ENCODE data around the gene UQCC3.
A peak's percentile ranks its signal among the peaks of the same experiment; 100 is the strongest.
"Not testable (repeated sequence)": the region's sequence is repeated elsewhere in the genome, so short reads cannot be mapped to it uniquely, and the experiment has no call there.

The UQCC3 gene

DNA sequence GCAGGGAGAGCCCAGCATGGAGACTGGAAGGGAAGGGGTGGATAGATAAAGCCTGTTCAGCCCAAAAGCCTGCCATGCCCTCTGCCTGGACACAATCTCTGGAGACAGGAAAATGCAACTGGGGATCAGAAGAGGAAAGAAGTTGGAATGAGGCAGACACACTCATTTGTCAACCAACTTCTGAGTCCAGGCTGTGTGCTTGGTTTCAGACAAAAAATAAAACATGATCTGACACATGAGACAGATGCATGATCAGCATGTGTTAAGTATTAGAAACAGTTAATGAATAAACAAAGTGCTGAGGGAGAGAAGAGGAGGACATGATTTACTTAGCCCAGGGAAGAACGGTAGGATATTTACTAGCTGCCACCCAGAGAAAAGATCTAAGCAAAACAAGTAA lies 17.0 kb downstream of the UQCC3 start:
- TF ChIP-seq, protein P1, sequence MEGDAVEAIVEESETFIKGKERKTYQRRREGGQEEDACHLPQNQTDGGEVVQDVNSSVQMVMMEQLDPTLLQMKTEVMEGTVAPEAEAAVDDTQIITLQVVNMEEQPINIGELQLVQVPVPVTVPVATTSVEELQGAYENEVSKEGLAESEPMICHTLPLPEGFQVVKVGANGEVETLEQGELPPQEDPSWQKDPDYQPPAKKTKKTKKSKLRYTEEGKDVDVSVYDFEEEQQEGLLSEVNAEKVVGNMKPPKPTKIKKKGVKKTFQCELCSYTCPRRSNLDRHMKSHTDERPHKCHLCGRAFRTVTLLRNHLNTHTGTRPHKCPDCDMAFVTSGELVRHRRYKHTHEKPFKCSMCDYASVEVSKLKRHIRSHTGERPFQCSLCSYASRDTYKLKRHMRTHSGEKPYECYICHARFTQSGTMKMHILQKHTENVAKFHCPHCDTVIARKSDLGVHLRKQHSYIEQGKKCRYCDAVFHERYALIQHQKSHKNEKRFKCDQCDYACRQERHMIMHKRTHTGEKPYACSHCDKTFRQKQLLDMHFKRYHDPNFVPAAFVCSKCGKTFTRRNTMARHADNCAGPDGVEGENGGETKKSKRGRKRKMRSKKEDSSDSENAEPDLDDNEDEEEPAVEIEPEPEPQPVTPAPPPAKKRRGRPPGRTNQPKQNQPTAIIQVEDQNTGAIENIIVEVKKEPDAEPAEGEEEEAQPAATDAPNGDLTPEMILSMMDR (IDR thresholded peaks at IDR 0.05; ENCODE audit: extremely low read depth, missing control alignments) = no peak
- no peak for DNase-seq (ENCODE audit: low spot score)

DNA sequence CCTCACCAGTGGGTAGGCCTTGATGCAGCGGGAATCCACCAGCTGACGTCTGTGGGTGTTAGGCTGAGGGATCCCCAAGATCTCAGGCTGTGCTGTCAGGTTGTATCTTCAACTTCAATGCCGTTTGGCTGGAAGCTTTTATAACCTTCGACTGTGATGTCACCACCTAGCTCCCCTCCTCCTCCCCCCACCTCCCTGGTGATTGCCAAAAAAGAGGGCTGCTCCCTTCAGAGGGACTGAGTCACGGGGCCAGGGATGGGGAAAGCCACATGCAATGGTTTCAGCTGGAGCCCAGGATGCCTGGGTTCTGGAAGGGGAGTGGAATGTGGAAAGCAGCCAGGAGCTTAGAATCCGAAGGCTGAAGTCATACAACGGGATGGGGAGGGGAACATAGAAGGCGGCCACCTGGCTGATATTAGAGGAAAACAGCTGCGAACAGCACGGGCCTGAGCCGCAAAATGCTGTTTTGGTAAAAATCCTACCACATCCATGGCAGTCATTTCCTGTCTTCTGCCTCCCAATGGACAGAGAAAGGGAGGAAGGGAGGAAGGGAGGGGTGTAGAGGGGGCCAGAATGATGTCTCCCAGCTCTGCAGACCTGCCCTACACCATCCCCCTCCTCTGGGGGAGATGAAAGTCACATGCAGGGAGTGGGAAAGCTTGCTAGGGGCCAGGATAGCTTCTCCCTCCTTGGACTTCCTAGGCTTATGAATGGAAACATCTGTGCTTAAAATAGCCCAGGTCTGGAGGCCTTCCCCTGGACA lies 18.1 kb downstream of the UQCC3 start, which contains the start of gene LRRN4CL:
Gene LRRN4CL, minus strand, starts transcription at position 110 of the 763 bp plus-strand sequence. CDS start 1,022 bp downstream, outside the sequence.
- TF ChIP-seq, protein P1 (IDR thresholded peaks at IDR 0.05; ENCODE audit: extremely low read depth, missing control alignments) = no peak
- DNase-seq (ENCODE audit: low spot score) = peak; percentile 18

DNA sequence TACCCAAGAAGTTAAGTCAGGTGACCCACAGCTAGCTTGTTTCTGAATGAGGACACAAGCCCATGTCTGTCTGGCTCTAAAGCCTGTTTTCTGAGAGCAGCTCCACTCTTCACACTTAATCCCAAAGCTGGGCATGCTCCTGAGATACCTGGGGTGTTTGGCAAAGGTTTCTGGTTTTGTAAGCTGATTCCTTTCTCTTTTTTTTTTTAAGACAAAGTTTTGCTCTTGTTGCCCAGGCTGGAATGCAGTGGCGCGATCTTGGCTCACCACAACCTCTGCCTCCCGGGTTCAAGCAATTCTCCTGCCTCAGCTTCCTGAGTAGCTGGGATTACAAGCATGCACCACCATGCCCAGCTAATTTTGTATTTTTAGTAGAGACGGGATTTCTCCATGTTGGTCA lies 22.2 kb downstream of the UQCC3 start:
- not testable (repeated sequence) for DNase-seq (ENCODE audit: low spot score)

DNA sequence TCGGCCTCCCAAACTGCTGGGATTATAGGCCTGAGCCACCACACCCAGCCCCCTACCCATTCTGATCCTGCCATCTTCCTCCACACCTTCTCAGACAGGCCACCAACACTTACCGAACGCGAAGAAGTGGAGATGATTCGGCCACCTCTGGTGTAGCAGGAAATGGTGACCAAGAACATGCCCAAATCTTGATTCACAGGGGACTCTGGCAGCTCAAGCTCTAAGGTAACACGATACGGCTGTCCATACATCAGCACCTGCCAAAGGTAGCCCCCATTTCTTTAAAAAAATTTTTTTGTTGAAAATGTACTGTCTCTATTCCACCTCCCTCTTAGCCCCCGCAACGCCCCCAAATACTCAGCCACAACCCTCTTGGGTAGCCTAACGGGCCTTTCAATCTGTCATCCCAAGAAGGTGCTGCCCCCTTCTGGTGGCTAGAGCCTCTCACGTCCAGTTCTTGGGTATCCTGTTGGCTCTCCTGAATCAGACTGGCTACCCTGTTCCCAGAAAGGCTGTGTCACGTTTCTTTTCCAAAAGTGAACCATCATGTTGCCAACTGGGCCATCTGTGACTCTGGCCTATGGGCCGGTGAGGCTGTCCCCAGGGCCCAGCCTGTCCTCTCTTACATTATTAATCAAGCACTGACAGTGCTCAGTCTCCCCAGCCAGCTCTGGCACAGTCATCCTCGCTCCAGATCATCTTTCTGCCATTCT lies 23.1 kb downstream of the UQCC3 start:
- TF ChIP-seq, protein P1 (IDR thresholded peaks at IDR 0.05; ENCODE audit: extremely low read depth, missing control alignments) = peak; percentile 75

DNA sequence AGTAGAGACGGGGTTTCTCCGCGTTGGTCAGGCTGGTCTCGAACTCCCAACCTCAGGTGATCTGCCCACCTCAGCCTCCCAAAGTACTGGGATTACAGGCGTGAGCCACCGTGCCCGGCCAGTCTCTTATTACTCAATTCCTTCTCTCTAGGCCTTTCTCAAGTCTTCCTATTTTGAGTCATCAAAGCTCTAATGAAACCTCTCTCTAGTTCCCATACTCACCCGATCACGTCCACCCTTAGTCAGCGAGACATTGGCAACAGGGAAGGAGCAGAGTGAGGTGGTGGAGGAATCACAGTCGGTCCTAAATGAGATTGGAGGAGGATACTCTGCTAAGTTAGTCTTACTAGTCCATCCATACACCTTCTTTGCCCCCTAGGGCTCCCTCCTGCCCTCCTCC lies 30.8 kb downstream of the UQCC3 start:
- DNase-seq (ENCODE audit: low spot score) = peak; percentile 13
- TF ChIP-seq, protein P1 (IDR thresholded peaks at IDR 0.05; ENCODE audit: extremely low read depth, missing control alignments) = no peak

More for the DNA sequence above, 23.1 kb downstream of the UQCC3 start:
- DNase-seq (ENCODE audit: low spot score) = peak; percentile 85

DNA sequence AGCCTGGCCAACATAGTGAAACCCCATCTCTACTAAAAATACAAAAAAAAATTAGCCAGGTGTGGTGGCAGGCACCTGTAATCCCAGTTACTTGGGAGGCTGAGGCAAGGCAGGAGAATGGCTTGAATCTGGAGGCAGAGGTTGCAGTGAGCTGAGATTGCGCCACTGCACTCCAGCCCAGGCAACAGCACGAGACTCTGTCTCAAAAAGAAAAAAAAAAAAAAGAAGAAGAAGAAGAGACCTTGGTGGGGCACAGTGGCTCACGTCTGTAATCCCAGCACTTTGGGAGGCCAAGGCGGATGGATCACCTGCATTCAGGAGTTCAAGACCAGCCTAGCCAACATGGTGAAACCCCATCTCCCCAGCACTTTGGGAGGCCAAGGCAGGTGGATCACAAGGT lies 32.4 kb downstream of the UQCC3 start:
- not testable (repeated sequence) for DNase-seq (ENCODE audit: low spot score)

DNA sequence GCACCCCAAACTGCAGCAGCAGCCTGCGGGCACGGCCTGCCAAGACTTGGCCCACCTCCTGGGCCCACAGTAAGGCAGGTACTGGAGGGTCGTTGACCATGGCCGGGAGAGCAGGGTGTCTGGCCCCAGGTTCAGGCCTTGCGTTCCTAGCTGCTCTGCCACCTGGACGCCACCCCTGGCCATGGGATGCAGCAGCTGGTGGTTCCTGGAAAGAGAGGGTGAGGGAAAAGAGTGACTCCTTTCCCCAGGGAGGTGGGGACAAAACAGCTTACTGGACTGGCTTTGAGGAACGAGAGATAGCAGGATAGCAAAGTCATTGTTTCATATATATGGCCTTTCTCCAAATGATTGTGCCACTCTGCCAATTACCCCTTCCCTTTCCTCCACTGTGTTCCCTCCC lies 33.9 kb downstream of the UQCC3 start:
- no peak for DNase-seq (ENCODE audit: low spot score)
- TF ChIP-seq, protein P1 (IDR thresholded peaks at IDR 0.05; ENCODE audit: extremely low read depth, missing control alignments) = no peak
